ENCODE results near the gene PUS7L.

Gene PUS7L

DNA sequence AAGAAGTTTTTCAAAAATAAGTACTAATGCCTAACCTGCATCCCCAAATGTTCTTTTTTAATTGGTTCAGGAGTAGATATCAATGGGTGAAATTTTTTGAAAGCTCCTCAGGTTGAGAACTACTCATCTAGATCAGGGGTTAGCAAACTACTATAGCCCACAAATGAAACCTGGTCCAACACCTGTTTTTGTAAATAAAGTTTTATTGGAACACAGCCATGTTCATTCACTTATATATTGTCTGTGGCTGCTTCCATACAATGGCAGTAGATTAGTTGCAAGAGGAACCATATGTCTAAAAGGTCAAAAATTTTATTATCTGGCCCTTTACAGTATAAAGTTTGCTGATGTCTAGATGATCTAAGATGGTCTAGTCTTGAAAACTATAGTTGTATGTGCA is 13.8 kb downstream of the PUS7L start:
- TF ChIP-seq, protein P1, sequence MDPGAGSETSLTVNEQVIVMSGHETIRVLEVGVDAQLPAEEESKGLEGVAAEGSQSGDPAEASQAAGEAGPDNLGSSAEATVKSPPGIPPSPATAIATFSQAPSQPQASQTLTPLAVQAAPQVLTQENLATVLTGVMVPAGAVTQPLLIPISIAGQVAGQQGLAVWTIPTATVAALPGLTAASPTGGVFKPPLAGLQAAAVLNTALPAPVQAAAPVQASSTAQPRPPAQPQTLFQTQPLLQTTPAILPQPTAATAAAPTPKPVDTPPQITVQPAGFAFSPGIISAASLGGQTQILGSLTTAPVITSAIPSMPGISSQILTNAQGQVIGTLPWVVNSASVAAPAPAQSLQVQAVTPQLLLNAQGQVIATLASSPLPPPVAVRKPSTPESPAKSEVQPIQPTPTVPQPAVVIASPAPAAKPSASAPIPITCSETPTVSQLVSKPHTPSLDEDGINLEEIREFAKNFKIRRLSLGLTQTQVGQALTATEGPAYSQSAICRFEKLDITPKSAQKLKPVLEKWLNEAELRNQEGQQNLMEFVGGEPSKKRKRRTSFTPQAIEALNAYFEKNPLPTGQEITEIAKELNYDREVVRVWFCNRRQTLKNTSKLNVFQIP (CRISPR knock-in tag; IDR thresholded peaks at IDR 0.05; ENCODE audit: borderline replicate concordance, low read depth), result no peak
- TF ChIP-seq PPARA (CRISPR knock-in tag; IDR thresholded peaks at IDR 0.05; ENCODE audit: borderline replicate concordance), result no peak
- TF ChIP-seq RARB (CRISPR knock-in tag; IDR thresholded peaks at IDR 0.05), result no peak
- no peak for TF ChIP-seq ZNF70 (CRISPR knock-in tag; IDR thresholded peaks at IDR 0.05)
- TF ChIP-seq TCF4 (CRISPR knock-in tag; IDR thresholded peaks at IDR 0.05; ENCODE audit: borderline replicate concordance), result no peak
- TF ChIP-seq, protein P2, sequence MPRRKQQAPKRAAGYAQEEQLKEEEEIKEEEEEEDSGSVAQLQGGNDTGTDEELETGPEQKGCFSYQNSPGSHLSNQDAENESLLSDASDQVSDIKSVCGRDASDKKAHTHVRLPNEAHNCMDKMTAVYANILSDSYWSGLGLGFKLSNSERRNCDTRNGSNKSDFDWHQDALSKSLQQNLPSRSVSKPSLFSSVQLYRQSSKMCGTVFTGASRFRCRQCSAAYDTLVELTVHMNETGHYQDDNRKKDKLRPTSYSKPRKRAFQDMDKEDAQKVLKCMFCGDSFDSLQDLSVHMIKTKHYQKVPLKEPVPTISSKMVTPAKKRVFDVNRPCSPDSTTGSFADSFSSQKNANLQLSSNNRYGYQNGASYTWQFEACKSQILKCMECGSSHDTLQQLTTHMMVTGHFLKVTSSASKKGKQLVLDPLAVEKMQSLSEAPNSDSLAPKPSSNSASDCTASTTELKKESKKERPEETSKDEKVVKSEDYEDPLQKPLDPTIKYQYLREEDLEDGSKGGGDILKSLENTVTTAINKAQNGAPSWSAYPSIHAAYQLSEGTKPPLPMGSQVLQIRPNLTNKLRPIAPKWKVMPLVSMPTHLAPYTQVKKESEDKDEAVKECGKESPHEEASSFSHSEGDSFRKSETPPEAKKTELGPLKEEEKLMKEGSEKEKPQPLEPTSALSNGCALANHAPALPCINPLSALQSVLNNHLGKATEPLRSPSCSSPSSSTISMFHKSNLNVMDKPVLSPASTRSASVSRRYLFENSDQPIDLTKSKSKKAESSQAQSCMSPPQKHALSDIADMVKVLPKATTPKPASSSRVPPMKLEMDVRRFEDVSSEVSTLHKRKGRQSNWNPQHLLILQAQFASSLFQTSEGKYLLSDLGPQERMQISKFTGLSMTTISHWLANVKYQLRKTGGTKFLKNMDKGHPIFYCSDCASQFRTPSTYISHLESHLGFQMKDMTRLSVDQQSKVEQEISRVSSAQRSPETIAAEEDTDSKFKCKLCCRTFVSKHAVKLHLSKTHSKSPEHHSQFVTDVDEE (CRISPR knock-in tag; IDR thresholded peaks at IDR 0.05), result no peak
- TF ChIP-seq, protein P3, sequence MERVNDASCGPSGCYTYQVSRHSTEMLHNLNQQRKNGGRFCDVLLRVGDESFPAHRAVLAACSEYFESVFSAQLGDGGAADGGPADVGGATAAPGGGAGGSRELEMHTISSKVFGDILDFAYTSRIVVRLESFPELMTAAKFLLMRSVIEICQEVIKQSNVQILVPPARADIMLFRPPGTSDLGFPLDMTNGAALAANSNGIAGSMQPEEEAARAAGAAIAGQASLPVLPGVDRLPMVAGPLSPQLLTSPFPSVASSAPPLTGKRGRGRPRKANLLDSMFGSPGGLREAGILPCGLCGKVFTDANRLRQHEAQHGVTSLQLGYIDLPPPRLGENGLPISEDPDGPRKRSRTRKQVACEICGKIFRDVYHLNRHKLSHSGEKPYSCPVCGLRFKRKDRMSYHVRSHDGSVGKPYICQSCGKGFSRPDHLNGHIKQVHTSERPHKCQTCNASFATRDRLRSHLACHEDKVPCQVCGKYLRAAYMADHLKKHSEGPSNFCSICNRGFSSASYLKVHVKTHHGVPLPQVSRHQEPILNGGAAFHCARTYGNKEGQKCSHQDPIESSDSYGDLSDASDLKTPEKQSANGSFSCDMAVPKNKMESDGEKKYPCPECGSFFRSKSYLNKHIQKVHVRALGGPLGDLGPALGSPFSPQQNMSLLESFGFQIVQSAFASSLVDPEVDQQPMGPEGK (CRISPR knock-in tag; IDR thresholded peaks at IDR 0.05; ENCODE audit: borderline replicate concordance), result no peak
- no peak for TF ChIP-seq ESRRG (CRISPR knock-in tag; IDR thresholded peaks at IDR 0.05)
- TF ChIP-seq, protein P4, sequence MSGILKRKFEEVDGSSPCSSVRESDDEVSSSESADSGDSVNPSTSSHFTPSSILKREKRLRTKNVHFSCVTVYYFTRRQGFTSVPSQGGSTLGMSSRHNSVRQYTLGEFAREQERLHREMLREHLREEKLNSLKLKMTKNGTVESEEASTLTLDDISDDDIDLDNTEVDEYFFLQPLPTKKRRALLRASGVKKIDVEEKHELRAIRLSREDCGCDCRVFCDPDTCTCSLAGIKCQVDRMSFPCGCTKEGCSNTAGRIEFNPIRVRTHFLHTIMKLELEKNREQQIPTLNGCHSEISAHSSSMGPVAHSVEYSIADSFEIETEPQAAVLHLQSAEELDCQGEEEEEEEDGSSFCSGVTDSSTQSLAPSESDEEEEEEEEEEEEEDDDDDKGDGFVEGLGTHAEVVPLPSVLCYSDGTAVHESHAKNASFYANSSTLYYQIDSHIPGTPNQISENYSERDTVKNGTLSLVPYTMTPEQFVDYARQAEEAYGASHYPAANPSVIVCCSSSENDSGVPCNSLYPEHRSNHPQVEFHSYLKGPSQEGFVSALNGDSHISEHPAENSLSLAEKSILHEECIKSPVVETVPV (CRISPR knock-in tag; IDR thresholded peaks at IDR 0.05), result no peak
- TF ChIP-seq, protein P5, sequence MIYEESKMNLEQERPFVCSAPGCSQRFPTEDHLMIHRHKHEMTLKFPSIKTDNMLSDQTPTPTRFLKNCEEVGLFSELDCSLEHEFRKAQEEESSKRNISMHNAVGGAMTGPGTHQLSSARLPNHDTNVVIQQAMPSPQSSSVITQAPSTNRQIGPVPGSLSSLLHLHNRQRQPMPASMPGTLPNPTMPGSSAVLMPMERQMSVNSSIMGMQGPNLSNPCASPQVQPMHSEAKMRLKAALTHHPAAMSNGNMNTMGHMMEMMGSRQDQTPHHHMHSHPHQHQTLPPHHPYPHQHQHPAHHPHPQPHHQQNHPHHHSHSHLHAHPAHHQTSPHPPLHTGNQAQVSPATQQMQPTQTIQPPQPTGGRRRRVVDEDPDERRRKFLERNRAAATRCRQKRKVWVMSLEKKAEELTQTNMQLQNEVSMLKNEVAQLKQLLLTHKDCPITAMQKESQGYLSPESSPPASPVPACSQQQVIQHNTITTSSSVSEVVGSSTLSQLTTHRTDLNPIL (CRISPR knock-in tag; IDR thresholded peaks at IDR 0.05; ENCODE audit: low read depth), result no peak
- no peak for TF ChIP-seq ZFP30 (CRISPR knock-in tag; IDR thresholded peaks at IDR 0.05)
- TF ChIP-seq SNAI2 (CRISPR knock-in tag; IDR thresholded peaks at IDR 0.05), result no peak
- TF ChIP-seq ZC3H10 (CRISPR knock-in tag; IDR thresholded peaks at IDR 0.05), result no peak
- TF ChIP-seq BACH2 (CRISPR knock-in tag; IDR thresholded peaks at IDR 0.05; ENCODE audit: borderline replicate concordance), result no peak
- no peak for TF ChIP-seq ZNF8 (CRISPR knock-in tag; IDR thresholded peaks at IDR 0.05)
- no peak for TF ChIP-seq ZNF565 (CRISPR knock-in tag; conservative IDR thresholded peaks at IDR 0.05; ENCODE audit: low read depth)
- TF ChIP-seq ISL1 (CRISPR knock-in tag; IDR thresholded peaks at IDR 0.05), result no peak
- no peak for TF ChIP-seq CSDC2 (CRISPR knock-in tag; IDR thresholded peaks at IDR 0.05)
- no peak for TF ChIP-seq OSR1 (CRISPR knock-in tag; IDR thresholded peaks at IDR 0.05)
- ATAC-seq, result no peak

DNA sequence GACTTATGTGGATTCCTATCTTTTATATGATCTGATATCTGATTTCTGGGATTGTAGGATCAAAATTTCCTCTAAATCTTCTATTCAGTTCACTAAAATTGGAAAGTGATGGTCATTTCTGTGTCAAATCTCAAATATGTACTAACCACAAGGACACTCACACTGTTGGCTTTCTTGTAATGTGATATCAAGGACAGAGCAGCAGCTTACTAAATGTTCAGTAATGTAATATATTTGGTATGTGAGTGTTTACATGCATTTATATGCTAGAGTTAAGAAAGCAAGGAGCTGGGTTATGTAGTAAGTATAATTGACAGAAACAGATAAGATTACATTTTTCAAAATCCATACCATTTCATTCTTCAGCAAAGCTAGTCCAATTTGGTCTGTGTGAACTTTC is 16.5 kb downstream of the PUS7L start:
- ATAC-seq, result peak; percentile 99
- no peak for TF ChIP-seq GLIS3 (CRISPR knock-in tag; IDR thresholded peaks at IDR 0.05)
- TF ChIP-seq, protein P1 (CRISPR knock-in tag; IDR thresholded peaks at IDR 0.05; ENCODE audit: borderline replicate concordance, low read depth), result no peak
- TF ChIP-seq, protein P4 (CRISPR knock-in tag; IDR thresholded peaks at IDR 0.05), result 0 out of 2 replicates have a peak, but pooled peaks have one; percentile 32
- no peak for TF ChIP-seq ZFP3 (CRISPR knock-in tag; IDR thresholded peaks at IDR 0.05)
- no peak for TF ChIP-seq BACH2 (CRISPR knock-in tag; IDR thresholded peaks at IDR 0.05; ENCODE audit: borderline replicate concordance)
- TF ChIP-seq ZC3H10 (CRISPR knock-in tag; IDR thresholded peaks at IDR 0.05), result no peak
- TF ChIP-seq RARB (CRISPR knock-in tag; IDR thresholded peaks at IDR 0.05), result no peak
- no peak for TF ChIP-seq CSDC2 (CRISPR knock-in tag; IDR thresholded peaks at IDR 0.05)
- TF ChIP-seq ZNF70 (CRISPR knock-in tag; IDR thresholded peaks at IDR 0.05), result no peak
- TF ChIP-seq ZNF565 (CRISPR knock-in tag; conservative IDR thresholded peaks at IDR 0.05; ENCODE audit: low read depth), result no peak
- TF ChIP-seq, protein P5 (CRISPR knock-in tag; IDR thresholded peaks at IDR 0.05; ENCODE audit: low read depth), result no peak
- no peak for TF ChIP-seq TOX (CRISPR knock-in tag; IDR thresholded peaks at IDR 0.05; ENCODE audit: borderline replicate concordance)
- no peak for TF ChIP-seq ARNTL (CRISPR knock-in tag; IDR thresholded peaks at IDR 0.05; ENCODE audit: borderline replicate concordance, low read depth)
- TF ChIP-seq, protein P3 (CRISPR knock-in tag; IDR thresholded peaks at IDR 0.05; ENCODE audit: borderline replicate concordance), result no peak
- no peak for TF ChIP-seq OSR1 (CRISPR knock-in tag; IDR thresholded peaks at IDR 0.05)
- no peak for TF ChIP-seq ZNF8 (CRISPR knock-in tag; IDR thresholded peaks at IDR 0.05)

Measured in SK-N-SH treated with all-trans-retinoic acid at 6 μM for 48 hours (cell line).